Smooth muscle cell (in vitro differentiated cells): Measurements from ENCODE around the gene RPS6KA4. TPM values are rescaled to one million over a fixed set of nuclear protein-coding genes. Genes with fewer than 3 reads are reported as not detected.

Experiments used
- DNase-seq: peaks from one replicate; lab custom pipeline; 2025; ENCODE audit not compliant: unreplicated experiment; lab: John Stamatoyannopoulos, UW
- H2AFZ ChIP-seq: fragments of 200-600 bp; sonication (generic); 2 replicates; pipeline ENCODE4 v1.6.0; 2016; ENCODE audit warnings: antibody characterized with exemption, low read depth, mild to moderate bottlenecking
- H3F3A ChIP-seq: fragments of 200-600 bp; sonication (generic); 2 replicates; pipeline ENCODE4 v1.6.0; 2017; ENCODE audit warnings: antibody characterized with exemption, low read depth
- H3K27ac ChIP-seq: fragments of 200-600 bp; sonication (generic); 2 replicates; pipeline ENCODE4 v1.5.1; 2016; ENCODE audit warnings: low read depth, mild to moderate bottlenecking
- H3K27me3 ChIP-seq: fragments of 200-600 bp; sonication (generic); 2 replicates; pipeline ENCODE4 v1.6.1; 2016; ENCODE audit warnings: low read depth, mild to moderate bottlenecking
- H3K36me3 ChIP-seq: fragments of 200-600 bp; sonication (generic); 2 replicates; pipeline ENCODE4 v1.5.1; 2016; ENCODE audit warnings: low read depth
- H3K4me1 ChIP-seq: fragments of 200-600 bp; sonication (generic); 2 replicates; pipeline ENCODE4 v1.5.1; 2016; ENCODE audit warnings: low read depth
- H3K4me2 ChIP-seq: fragments of 200-600 bp; sonication (generic); 2 replicates; pipeline ENCODE4 v1.6.0; 2016; ENCODE audit warnings: mild to moderate bottlenecking
- H3K4me3 ChIP-seq: fragments of 200-600 bp; sonication (generic); 2 replicates; pipeline ENCODE4 v1.5.1; 2016; ENCODE audit warnings: mild to moderate bottlenecking
- H3K79me2 ChIP-seq: fragments of 200-600 bp; sonication (generic); 2 replicates; pipeline ENCODE4 v1.6.0; 2016; ENCODE audit warnings: low read depth, mild to moderate bottlenecking
- H3K9ac ChIP-seq: fragments of 200-600 bp; sonication (generic); 2 replicates; pipeline ENCODE4 v1.6.0; 2016; ENCODE audit warnings: low read depth
- H3K9me3 ChIP-seq: fragments of 200-600 bp; sonication (generic); replicated peaks from 2 replicates; pipeline ENCODE4 v1.5.1; 2016; ENCODE audit warnings: low read depth
- H4K20me1 ChIP-seq: fragments of 200-600 bp; sonication (generic); 2 replicates; pipeline ENCODE4 v1.6.0; 2016; ENCODE audit warnings: low read depth
- WGBS: methylation state at CpG from one replicate; pipeline ENCODE4 v1.1.7; 2016; ENCODE audit warnings: low lambda C conversion rate; 5-methylcytosine and 5-hydroxymethylcytosine counted together
- polyA plus RNA-seq: library from polyadenylated mRNA; unstranded; fragments of >200 nt; fragmentation: Nextera tagmentation; extraction: Ambion mirVana; gene quantifications from 2 replicates; pipeline ENCODE4 v1.2.1, GENCODE V29; 2016
- total RNA-seq: library from RNA; depleted of rRNA; stranded (reverse); fragments of >200 nt; gene quantifications from 2 replicates; pipeline ENCODE4 v1.2.3, GENCODE V29; 2014
- TF ChIP-seq, protein P1 (sequence below): fragments of 200-600 bp; sonication (generic); IDR thresholded peaks from 2 replicates; pipeline ENCODE4 v1.5.1; 2017; ENCODE audit warnings: borderline replicate concordance, mild to moderate bottlenecking, antibody characterized with exemption; ENCODE audit not compliant: insufficient read depth, poor library complexity, severe bottlenecking

RPS6KA4 gene
- total and polyA plus RNA-seq, 2 experiments from 2014 or later: 21.8 to 40.0 TPM

DNA sequence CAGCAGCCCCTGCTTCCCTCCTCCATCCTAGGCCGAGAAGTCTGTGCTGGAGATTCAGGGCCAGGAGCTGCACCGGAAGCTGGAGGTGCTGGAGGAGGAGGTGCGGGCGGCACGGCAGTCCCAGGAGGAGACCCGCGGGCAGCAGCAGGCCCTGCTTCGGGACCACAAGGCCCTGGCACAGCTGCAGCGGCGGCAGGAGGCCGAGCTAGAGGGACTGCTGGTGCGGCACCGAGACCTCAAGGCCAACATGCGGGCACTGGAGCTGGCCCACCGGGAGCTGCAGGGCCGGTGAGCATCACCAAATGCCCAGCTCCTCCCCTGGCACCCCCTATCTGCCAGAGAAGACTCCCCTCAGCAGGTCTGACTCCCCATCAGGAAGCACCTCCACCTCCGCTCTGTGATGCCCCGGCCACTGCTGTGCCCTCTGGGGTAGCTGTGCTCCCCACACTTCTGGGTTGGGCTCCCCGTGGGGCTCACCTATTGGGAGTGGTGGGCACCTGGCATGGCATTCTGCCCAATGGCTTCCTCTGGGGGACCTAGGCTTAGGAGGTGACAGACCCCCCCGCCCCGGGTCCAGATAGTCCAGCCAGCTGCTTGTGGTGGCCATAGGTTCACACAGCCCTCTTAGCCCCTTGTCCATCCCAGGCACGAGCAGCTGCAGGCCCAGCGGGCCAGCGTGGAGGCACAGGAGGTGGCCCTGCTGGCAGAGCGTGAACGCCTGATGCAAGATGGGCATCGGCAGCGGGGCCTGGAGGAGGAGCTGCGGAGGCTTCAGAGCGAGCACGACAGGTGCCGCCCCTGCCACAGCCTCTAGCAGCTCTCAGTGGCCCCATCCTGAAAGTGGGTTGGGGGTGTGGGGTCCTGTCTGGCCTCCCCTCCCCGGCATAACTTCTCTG is 6.6 kb upstream of the RPS6KA4 start:
- Histone ChIP-seq H3K27ac (no peak overlapping the region), H3K4me3 (no peak overlapping the region), H2AFZ (no peak overlapping the region), H3F3A (peaks cover 8% of the 10 kb centered on the region), H3K9me3 (no peaks in the 10 kb centered on the region), H3K9ac (no peak overlapping the region), H3K79me2 (no peaks in the 10 kb centered on the region), H4K20me1 (no peaks in the 10 kb centered on the region), H3K36me3 (no peaks in the 10 kb centered on the region), H3K4me1 (peaks cover 9% of the 10 kb centered on the region), H3K27me3 (no peaks in the 10 kb centered on the region), H3K4me2 (no peak overlapping the region)
- no peak for DNase-seq
- TF ChIP-seq, protein P1, sequence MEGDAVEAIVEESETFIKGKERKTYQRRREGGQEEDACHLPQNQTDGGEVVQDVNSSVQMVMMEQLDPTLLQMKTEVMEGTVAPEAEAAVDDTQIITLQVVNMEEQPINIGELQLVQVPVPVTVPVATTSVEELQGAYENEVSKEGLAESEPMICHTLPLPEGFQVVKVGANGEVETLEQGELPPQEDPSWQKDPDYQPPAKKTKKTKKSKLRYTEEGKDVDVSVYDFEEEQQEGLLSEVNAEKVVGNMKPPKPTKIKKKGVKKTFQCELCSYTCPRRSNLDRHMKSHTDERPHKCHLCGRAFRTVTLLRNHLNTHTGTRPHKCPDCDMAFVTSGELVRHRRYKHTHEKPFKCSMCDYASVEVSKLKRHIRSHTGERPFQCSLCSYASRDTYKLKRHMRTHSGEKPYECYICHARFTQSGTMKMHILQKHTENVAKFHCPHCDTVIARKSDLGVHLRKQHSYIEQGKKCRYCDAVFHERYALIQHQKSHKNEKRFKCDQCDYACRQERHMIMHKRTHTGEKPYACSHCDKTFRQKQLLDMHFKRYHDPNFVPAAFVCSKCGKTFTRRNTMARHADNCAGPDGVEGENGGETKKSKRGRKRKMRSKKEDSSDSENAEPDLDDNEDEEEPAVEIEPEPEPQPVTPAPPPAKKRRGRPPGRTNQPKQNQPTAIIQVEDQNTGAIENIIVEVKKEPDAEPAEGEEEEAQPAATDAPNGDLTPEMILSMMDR: no peak
- 96% methylated on average over 33 of the region's 33 CpGs for WGBS

DNA sequence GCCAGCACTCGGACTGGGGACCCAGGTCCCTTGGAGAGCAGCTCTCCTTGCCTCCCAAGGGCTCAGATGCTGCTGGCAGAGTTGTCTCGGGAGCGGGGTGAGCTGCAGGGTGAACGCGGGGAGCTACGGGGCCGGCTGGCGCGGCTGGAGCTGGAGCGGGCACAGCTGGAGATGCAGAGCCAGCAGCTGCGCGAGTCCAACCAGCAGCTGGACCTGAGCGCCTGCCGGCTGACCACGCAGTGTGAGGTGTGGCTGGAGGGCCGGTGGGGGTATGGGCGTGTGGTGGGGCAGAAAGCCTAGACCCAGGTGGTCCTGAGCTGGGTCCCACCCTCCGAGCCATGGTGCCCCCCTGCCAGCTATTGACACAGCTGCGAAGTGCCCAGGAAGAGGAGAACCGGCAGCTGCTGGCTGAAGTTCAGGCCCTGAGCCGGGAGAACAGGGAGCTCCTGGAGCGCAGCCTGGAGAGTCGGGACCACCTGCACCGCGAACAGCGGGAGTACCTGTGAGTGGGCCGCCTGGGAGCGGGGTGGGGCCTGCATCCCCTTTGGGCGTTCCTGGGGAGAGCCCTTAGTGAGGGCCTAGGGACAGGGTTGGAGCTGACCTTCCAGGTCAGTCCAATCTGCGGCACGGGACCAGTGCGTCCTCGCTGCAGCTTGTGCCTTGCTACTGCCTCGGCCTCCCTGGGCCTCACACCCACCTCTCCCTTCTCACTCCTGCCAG is 5.8 kb upstream of the RPS6KA4 start:
- no peak for DNase-seq
- H3K4me2 ChIP-seq: no peak overlapping the region
- no peaks in the 10 kb centered on the region for H3K79me2 ChIP-seq
- no peaks in the 10 kb centered on the region for H3K36me3 ChIP-seq
- no peaks in the 10 kb centered on the region for H3K27me3 ChIP-seq
- H4K20me1 ChIP-seq: no peaks in the 10 kb centered on the region
- peaks cover 15% of the 10 kb centered on the region for H3K4me1 ChIP-seq
- H3F3A ChIP-seq: peaks cover 8% of the 10 kb centered on the region
- H2AFZ ChIP-seq: no peak overlapping the region
- H3K9me3 ChIP-seq: no peaks in the 10 kb centered on the region
- H3K27ac ChIP-seq: no peak overlapping the region
- TF ChIP-seq, protein P1: no peak
- no peak overlapping the region for H3K9ac ChIP-seq
- 93% methylated on average over 26 of the region's 34 CpGs for WGBS
- no peak overlapping the region for H3K4me3 ChIP-seq

GRCh38 chr11:64353715-64354506 is 5.1 kb upstream of the RPS6KA4 start:
- TF ChIP-seq, protein P1: no peak
- Histone ChIP-seq H3K4me1 (peaks cover 22% of the 10 kb centered on the region), H3F3A (peaks cover 8% of the 10 kb centered on the region), H3K27me3 (no peaks in the 10 kb centered on the region), H3K9me3 (no peaks in the 10 kb centered on the region), H2AFZ (no peak overlapping the region), H3K79me2 (no peaks in the 10 kb centered on the region), H3K36me3 (no peaks in the 10 kb centered on the region), H3K9ac (no peak overlapping the region), H3K4me2 (no peak overlapping the region), H4K20me1 (no peaks in the 10 kb centered on the region), H3K27ac (no peak overlapping the region), H3K4me3 (no peak overlapping the region)
- 96% methylated on average over 18 of the region's 20 CpGs for WGBS
- no peak for DNase-seq
